ENCODE results near the gene CYTH1.

DNA sequence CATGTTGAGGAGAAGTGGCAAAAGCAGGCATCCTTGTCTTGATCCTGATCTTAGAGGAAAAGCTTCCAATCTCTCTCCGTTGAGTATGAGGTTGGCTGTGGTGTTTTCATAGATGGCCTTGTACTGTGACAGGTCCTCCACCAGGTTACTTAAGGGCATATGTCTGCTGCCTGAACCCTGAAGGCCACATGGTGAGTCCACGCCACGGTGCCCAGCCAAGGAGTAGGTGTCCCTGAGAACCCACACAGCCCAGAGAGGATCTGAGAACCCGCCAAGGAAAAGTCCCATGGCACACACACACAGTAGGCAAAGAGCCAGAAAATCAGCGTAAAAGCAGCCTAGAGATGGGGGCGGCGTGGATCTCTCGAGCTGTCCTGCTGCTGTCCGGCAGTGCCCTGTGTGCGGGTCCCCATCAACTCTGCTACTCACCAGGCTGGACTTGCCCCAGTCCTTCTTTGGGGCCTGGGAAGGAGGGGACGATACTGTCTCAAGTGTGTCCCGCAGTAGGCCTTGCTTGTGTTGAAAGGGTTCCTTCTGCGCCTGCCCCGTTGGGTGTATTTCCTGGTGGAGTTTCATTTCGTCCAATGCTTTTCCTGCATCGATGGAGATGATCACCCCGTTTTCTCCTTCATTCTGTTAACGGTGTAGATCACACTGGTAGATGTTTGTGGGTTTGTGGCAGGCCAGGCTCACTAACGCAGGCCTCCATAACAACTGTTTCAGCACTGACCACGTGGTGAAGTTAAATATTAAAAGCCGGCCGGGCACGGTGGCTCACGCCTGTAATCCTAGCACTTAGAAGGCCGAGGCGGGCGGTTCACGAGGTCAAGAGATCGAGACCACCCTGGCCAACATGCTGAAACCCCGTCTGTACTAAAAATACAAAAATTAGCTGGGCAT is 114.1 kb downstream of the CYTH1 start:
- TF ChIP-seq POLR2A (IDR thresholded peaks at IDR 0.05), result no peak
- TF ChIP-seq CTCF (IDR thresholded peaks at IDR 0.05), result no peak

Data from Peyer's patch (tissue), 4 donors.